ENCODE results near the gene ENTPD3. TPM values are rescaled to one million over a fixed set of nuclear protein-coding genes. Genes with fewer than 3 reads are reported as not detected.

ENTPD3 gene
- total RNA-seq, 4 donors from 2014 or later = 0.12 to 1.1 (median 0.56) TPM

- intact Hi-C loops (cut with DNase I; ENCODE audit: low total_unique reads) = no loop called here
- no peaks in the 10 kb centered on the region for H3K9me3 ChIP-seq
- TF ChIP-seq CTCF (IDR thresholded peaks at IDR 0.05 in 4 of 5, conservative IDR thresholded peaks at IDR 0.05 in 1 of 5) (no peak), POLR2A (IDR thresholded peaks at IDR 0.05) (no peak)
- H3K4me3 ChIP-seq = no peak overlapping the region
- H3K27ac ChIP-seq = no peak overlapping the region
- no peaks in the 10 kb centered on the region for H3K27me3 ChIP-seq
- in situ Hi-C loops (cut with MboI; ENCODE audit: low sequenced_read_pairs in 4 of 4) = no loop called here
- no peaks in the 10 kb centered on the region for H3K36me3 ChIP-seq
- DNase-seq (no peak), ATAC-seq (no peak)
- H3K4me1 ChIP-seq = no peaks in the 10 kb centered on the region
Observed at GRCh38 chr3:40422861-40423260, 35.9 kb downstream of the ENTPD3 start.

GRCh38 chr3:40427045-40427669 lies 40.2 kb downstream of the ENTPD3 start:
- no peaks in the 10 kb centered on the region for H3K9me3 ChIP-seq
- H3K27ac ChIP-seq = no peak overlapping the region
- in situ Hi-C loops (cut with MboI; ENCODE audit: low sequenced_read_pairs in 4 of 4) (no loop called here), intact Hi-C loops (cut with DNase I; ENCODE audit: low total_unique reads) (no loop called here)
- H3K36me3 ChIP-seq = no peaks in the 10 kb centered on the region
- no peak overlapping the region for H3K4me3 ChIP-seq
- no peaks in the 10 kb centered on the region for H3K4me1 ChIP-seq
- H3K27me3 ChIP-seq = no peaks in the 10 kb centered on the region
- ATAC-seq (no peak), DNase-seq (no peak)
- no peak for TF ChIP-seq CTCF (IDR thresholded peaks at IDR 0.05 in 4 of 5, conservative IDR thresholded peaks at IDR 0.05 in 1 of 5)

GRCh38 chr3:40432793-40433192 lies 45.8 kb downstream of the ENTPD3 start:
- no peak for ATAC-seq
- no peak overlapping the region for H3K27ac ChIP-seq
- H3K4me3 ChIP-seq = no peak overlapping the region
- H3K36me3 ChIP-seq = no peaks in the 10 kb centered on the region
- no peaks in the 10 kb centered on the region for H3K4me1 ChIP-seq
- intact Hi-C loops (cut with DNase I; ENCODE audit: low total_unique reads) = no loop called here
- no peaks in the 10 kb centered on the region for H3K9me3 ChIP-seq
- no peak for DNase-seq
- in situ Hi-C loops (cut with MboI; ENCODE audit: low sequenced_read_pairs in 4 of 4) = no loop called here
- H3K27me3 ChIP-seq = no peaks in the 10 kb centered on the region
- TF ChIP-seq POLR2A (IDR thresholded peaks at IDR 0.05) = no peak
- no peak for TF ChIP-seq CTCF (IDR thresholded peaks at IDR 0.05 in 4 of 5, conservative IDR thresholded peaks at IDR 0.05 in 1 of 5)

GRCh38 chr3:40437889-40438288 lies 50.9 kb downstream of the ENTPD3 start:
- ATAC-seq = no peak
- Histone ChIP-seq H3K27ac (no peak overlapping the region), H3K4me3 (no peak overlapping the region), H3K9me3 (no peaks in the 10 kb centered on the region), H3K4me1 (no peaks in the 10 kb centered on the region), H3K36me3 (no peaks in the 10 kb centered on the region), H3K27me3 (no peaks in the 10 kb centered on the region)
- DNase-seq = no peak
- no peak for TF ChIP-seq POLR2A (IDR thresholded peaks at IDR 0.05)
- no peak for TF ChIP-seq CTCF (IDR thresholded peaks at IDR 0.05 in 4 of 5, conservative IDR thresholded peaks at IDR 0.05 in 1 of 5)
- intact Hi-C loops (cut with DNase I; ENCODE audit: low total_unique reads) = no loop called here
- in situ Hi-C loops (cut with MboI; ENCODE audit: low sequenced_read_pairs in 4 of 4) = no loop called here

- intact Hi-C loops (cut with DNase I; ENCODE audit: low total_unique reads) (no loop called here), in situ Hi-C loops (cut with MboI; ENCODE audit: low sequenced_read_pairs in 4 of 4) (loop anchor here in 1 of 4 donors (10.0 kb wide), 1 partner anchor 110 kb away; no protein-coding TSS in a partner anchor)
- no peak for DNase-seq
Observed at GRCh38 chr3:40445062-40445461, 58.1 kb downstream of the ENTPD3 start.

More at GRCh38 chr3:40445062-40445461, 58.1 kb downstream of the ENTPD3 start:
- H3K27me3 ChIP-seq = no peaks in the 10 kb centered on the region
- TF ChIP-seq CTCF (IDR thresholded peaks at IDR 0.05 in 4 of 5, conservative IDR thresholded peaks at IDR 0.05 in 1 of 5) (no peak), POLR2A (IDR thresholded peaks at IDR 0.05) (no peak)
- no peak overlapping the region for H3K4me3 ChIP-seq
- no peak overlapping the region for H3K27ac ChIP-seq
- no peaks in the 10 kb centered on the region for H3K9me3 ChIP-seq
- H3K36me3 ChIP-seq = peaks cover 0 to 4% of the 10 kb centered on the region in 2 donors
- ATAC-seq = no peak
- H3K4me1 ChIP-seq = no peaks in the 10 kb centered on the region

Measured in gastrocnemius medialis (tissue), 4 donors.